GM23248 (cell line): ENCODE results near the gene RALB.

Experiments
- EZH2 ChIP-seq: fragments of 200-600 bp; sonication (generic); IDR thresholded peaks from 2 replicates; pipeline ENCODE4 v1.6.1; 2018; ENCODE audit warnings: antibody characterized with exemption, mild to moderate bottlenecking; ENCODE audit not compliant: insufficient read depth, poor library complexity, severe bottlenecking
- EZH2phosphoT487 ChIP-seq: fragments of 200-600 bp; sonication (generic); IDR thresholded peaks from 2 replicates; pipeline ENCODE4 v1.6.1; 2018; ENCODE audit warnings: antibody characterized with exemption, moderate library complexity, mild to moderate bottlenecking, low read depth; ENCODE audit not compliant: insufficient read depth

GRCh38 chr2:120322329-120322728, 69.7 kb downstream of the RALB start:
- TF ChIP-seq EZH2 (no peak), EZH2phosphoT487 (no peak)
